IPS-15b (cell line): ENCODE measurements around the gene PTTG1IP2.

Experiments used
- H3K27me3 ChIP-seq: one replicate; pipeline ENCODE4 v1.6.1; 2013; ENCODE audit warnings: low read length; ENCODE audit not compliant: control insufficient read depth, insufficient read depth
- H3K36me3 ChIP-seq: one replicate; pipeline ENCODE4 v1.6.1; 2013; ENCODE audit warnings: low read length; ENCODE audit not compliant: control insufficient read depth, insufficient read depth
- H3K4me1 ChIP-seq: one replicate; pipeline ENCODE4 v1.6.1; 2013; ENCODE audit warnings: mild to moderate bottlenecking, low read length; ENCODE audit not compliant: control insufficient read depth, insufficient read depth
- H3K4me3 ChIP-seq: one replicate; pipeline ENCODE4 v1.5.1; 2013; ENCODE audit warnings: low read depth, low read length
- H3K9ac ChIP-seq: one replicate; pipeline ENCODE4 v1.6.1; 2013; ENCODE audit warnings: low read depth, mild to moderate bottlenecking, low read length
- H3K9me3 ChIP-seq: one replicate; pipeline ENCODE4 v1.6.1; 2013; ENCODE audit warnings: mild to moderate bottlenecking, low read length; ENCODE audit not compliant: control insufficient read depth, insufficient read depth

Gene PTTG1IP2

GRCh38 chr7:90485734-90486316, 16.4 kb downstream of the PTTG1IP2 start:
- no peaks in the 10 kb centered on the region for H3K4me1 ChIP-seq
- no peaks in the 10 kb centered on the region for H3K36me3 ChIP-seq
- H3K4me3 ChIP-seq, result no peak overlapping the region
- no peaks in the 10 kb centered on the region for H3K27me3 ChIP-seq
- no peak overlapping the region for H3K9ac ChIP-seq
- no peaks in the 10 kb centered on the region for H3K9me3 ChIP-seq

DNA sequence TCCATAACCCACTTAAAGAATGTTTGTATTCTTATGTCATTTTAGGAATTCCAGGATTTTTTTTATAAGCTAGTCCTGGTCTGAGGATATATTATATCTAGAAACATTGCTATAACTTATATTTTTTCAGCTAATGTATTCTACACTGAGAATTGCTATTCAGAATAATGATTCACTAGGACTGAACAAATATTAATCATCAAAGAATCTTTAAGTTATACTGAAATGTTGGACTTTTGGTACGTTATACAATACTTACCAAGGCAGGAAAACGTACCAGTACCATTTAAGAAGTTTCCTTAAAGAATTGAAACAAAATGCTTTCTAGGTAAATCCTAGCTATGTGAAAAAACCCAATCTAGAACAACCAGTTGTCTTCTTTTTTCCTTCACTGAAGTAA, 18.4 kb downstream of the PTTG1IP2 start:
- H3K27me3 ChIP-seq, result no peaks in the 10 kb centered on the region
- H3K4me3 ChIP-seq, result no peak overlapping the region
- H3K9me3 ChIP-seq, result no peaks in the 10 kb centered on the region
- H3K9ac ChIP-seq, result no peak overlapping the region
- H3K36me3 ChIP-seq, result no peaks in the 10 kb centered on the region
- H3K4me1 ChIP-seq, result no peaks in the 10 kb centered on the region

DNA sequence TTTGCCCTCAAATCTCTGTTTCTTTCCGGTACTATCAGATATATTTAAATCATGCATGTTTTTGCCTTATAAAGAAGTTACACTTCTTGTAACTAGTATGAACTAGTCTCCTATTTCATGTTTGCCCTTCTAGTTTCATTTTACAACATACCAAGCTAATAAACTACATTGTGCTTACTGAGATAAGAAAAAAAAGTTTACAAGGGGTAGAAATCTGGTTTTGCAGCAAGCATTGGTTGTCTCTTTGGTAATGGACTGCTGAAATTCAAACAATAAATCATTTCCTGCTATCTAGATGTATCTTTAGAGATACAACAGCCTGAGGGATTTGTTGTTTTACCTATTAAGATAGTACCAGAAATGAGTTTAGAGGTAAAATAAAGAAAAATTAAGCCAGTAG, 18.8 kb downstream of the PTTG1IP2 start:
- Histone ChIP-seq H3K36me3 (no peaks in the 10 kb centered on the region), H3K27me3 (no peaks in the 10 kb centered on the region), H3K4me1 (no peaks in the 10 kb centered on the region), H3K9me3 (no peaks in the 10 kb centered on the region), H3K4me3 (no peak overlapping the region), H3K9ac (no peak overlapping the region)

DNA sequence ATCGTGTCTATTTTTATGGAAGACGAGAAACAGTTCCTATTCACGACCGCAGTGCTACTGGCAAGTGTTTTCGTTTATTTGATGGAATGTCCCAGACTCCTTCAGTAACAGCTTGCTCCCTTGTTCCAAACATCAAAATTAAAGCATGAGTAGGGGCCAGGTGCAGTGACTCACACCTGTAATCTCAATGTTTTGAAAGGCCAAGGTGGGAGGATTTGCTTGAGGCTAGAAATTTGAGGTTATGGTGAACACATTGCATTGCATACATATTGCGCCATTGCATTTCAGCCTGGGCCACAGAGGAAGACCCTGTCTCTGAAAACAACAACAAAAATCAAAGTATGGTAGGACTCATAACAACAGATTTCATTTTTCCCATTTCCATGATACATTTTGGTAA, 22.8 kb downstream of the PTTG1IP2 start:
- Histone ChIP-seq H3K9ac (no peak overlapping the region), H3K4me1 (no peaks in the 10 kb centered on the region), H3K4me3 (no peak overlapping the region), H3K9me3 (no peaks in the 10 kb centered on the region), H3K27me3 (no peaks in the 10 kb centered on the region), H3K36me3 (no peaks in the 10 kb centered on the region)

DNA sequence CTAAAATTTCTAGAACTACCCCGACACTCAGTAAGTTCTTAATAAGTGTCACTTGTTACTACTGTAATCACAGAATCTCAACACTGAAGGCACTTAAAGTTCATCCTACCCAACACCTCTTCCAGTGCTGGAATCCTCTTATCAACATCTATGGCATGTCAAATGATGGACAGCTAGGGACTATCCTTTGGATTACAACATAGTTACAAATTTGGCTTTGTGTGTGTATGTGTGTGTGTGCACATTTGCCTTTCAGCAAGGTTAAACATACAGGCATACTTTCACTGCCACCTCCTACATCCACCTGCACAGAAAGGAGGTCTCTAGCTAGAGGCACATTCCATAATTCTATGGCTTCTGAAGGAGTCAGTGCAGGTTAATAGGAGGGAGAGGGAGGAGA, 25.8 kb downstream of the PTTG1IP2 start:
- Histone ChIP-seq H3K4me3 (no peak overlapping the region), H3K9me3 (no peaks in the 10 kb centered on the region), H3K4me1 (no peaks in the 10 kb centered on the region), H3K9ac (no peak overlapping the region), H3K27me3 (no peaks in the 10 kb centered on the region), H3K36me3 (no peaks in the 10 kb centered on the region)

- no peaks in the 10 kb centered on the region for H3K9me3 ChIP-seq
- no peak overlapping the region for H3K9ac ChIP-seq
- H3K4me3 ChIP-seq, result no peak overlapping the region
- no peaks in the 10 kb centered on the region for H3K27me3 ChIP-seq
- H3K4me1 ChIP-seq, result no peaks in the 10 kb centered on the region
- H3K36me3 ChIP-seq, result no peaks in the 10 kb centered on the region
Observed at GRCh38 chr7:90502539-90502938, 33.1 kb downstream of the PTTG1IP2 start.

DNA sequence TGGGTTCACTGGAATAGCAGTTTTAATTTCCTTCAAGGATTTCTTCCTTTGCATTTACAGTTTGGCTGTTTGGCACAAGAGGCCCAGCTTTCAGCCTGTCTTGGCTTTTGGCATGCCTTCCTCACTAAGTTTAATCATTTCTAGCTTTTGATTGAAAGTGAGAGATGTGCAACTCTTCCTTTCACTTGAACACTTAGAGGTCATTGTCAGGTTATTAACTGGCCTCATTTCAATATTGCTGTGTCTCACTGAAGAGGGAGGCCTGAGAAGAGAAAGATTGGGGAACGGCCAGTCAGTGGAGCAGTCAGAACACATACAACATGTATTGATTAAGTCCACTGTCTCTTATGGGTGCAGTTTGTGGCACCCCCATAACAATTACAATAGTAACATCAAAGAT, 33.9 kb downstream of the PTTG1IP2 start:
- Histone ChIP-seq H3K27me3 (no peaks in the 10 kb centered on the region), H3K9me3 (no peaks in the 10 kb centered on the region), H3K4me1 (no peaks in the 10 kb centered on the region), H3K9ac (no peak overlapping the region), H3K36me3 (no peaks in the 10 kb centered on the region), H3K4me3 (no peak overlapping the region)

GRCh38 chr7:90507692-90508091, 38.3 kb downstream of the PTTG1IP2 start:
- Histone ChIP-seq H3K27me3 (no peaks in the 10 kb centered on the region), H3K9me3 (no peaks in the 10 kb centered on the region), H3K36me3 (no peaks in the 10 kb centered on the region), H3K4me3 (no peak overlapping the region), H3K4me1 (no peaks in the 10 kb centered on the region), H3K9ac (no peak overlapping the region)

- H3K9me3 ChIP-seq, result no peaks in the 10 kb centered on the region
- H3K27me3 ChIP-seq, result no peaks in the 10 kb centered on the region
- H3K36me3 ChIP-seq, result no peaks in the 10 kb centered on the region
- no peaks in the 10 kb centered on the region for H3K4me1 ChIP-seq
- no peak overlapping the region for H3K4me3 ChIP-seq
- no peak overlapping the region for H3K9ac ChIP-seq
Observed at GRCh38 chr7:90511776-90512175, 42.3 kb downstream of the PTTG1IP2 start.

DNA sequence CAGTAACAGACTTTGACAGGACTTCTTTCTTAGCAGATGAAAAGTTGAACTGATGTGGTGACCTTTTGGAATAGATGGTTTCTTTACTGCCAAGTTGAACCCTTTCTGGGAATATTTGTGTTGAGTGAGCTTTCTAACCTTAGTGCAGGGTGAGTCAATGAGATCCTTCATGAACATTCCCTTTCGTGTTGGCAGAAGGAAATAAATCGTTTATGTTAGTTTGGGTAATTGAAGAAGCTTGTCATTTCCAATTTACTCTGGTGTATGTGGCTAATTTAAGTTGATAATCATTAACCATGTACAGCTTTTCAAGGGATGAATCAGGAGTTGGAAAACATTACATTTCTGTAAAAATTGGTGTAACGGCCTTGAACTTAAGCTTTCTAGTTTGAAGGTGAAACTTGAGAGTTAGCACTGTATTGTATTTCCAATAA, 43.4 kb downstream of the PTTG1IP2 start:
- Histone ChIP-seq H3K4me1 (no peaks in the 10 kb centered on the region), H3K27me3 (no peaks in the 10 kb centered on the region), H3K9ac (no peak overlapping the region), H3K9me3 (no peaks in the 10 kb centered on the region), H3K36me3 (no peaks in the 10 kb centered on the region), H3K4me3 (no peak overlapping the region)

GRCh38 chr7:90516257-90516656, 46.8 kb downstream of the PTTG1IP2 start:
- no peaks in the 10 kb centered on the region for H3K36me3 ChIP-seq
- H3K9ac ChIP-seq, result no peak overlapping the region
- no peak overlapping the region for H3K4me3 ChIP-seq
- no peaks in the 10 kb centered on the region for H3K9me3 ChIP-seq
- H3K27me3 ChIP-seq, result no peaks in the 10 kb centered on the region
- peaks cover 12% of the 10 kb centered on the region for H3K4me1 ChIP-seq

GRCh38 chr7:90518630-90519029, 49.2 kb downstream of the PTTG1IP2 start:
- Histone ChIP-seq H3K4me1 (peaks cover 12% of the 10 kb centered on the region), H3K9ac (no peak overlapping the region), H3K4me3 (no peak overlapping the region), H3K9me3 (no peaks in the 10 kb centered on the region), H3K36me3 (no peaks in the 10 kb centered on the region), H3K27me3 (no peaks in the 10 kb centered on the region)
